ENCODE measurements around the gene KIF20B. TPM values are rescaled to one million over a fixed set of nuclear protein-coding genes. Genes with fewer than 3 reads are reported as not detected.

The KIF20B gene
- total RNA-seq, 1 experiment from 2014 or later, result 78.9 TPM

GRCh38 chr10:89805599-89806013 lies 104.2 kb downstream of the KIF20B start:
- Histone ChIP-seq H3K4me1 (ENCODE audit: insufficient read depth, low read length, poor library complexity, severe bottlenecking) (no peaks in the 10 kb centered on the region), H3K4me3 (ENCODE audit: low read depth, low read length, poor library complexity, severe bottlenecking) (no peak overlapping the region), H3K27ac (ENCODE audit: low read depth, low read length, poor library complexity, severe bottlenecking) (no peak overlapping the region), H3K36me3 (ENCODE audit: insufficient read depth, low read length, poor library complexity, severe bottlenecking) (no peaks in the 10 kb centered on the region), H3K27me3 (replicated peaks; ENCODE audit: insufficient read depth, low read depth, low read length, poor library complexity) (peaks cover 67% of the 10 kb centered on the region), H3K9me3 (ENCODE audit: low read depth, low read length, poor library complexity, severe bottlenecking) (no peaks in the 10 kb centered on the region)
- BruUV-seq (replicated peaks), result no TSS peak
- CTCF ChIA-PET, result no interaction called here
- no peak for DNase-seq (ENCODE audit: low spot score)
- TF ChIP-seq EZH2 (IDR thresholded peaks at IDR 0.05; ENCODE audit: borderline replicate concordance, low read depth, low read length, poor library complexity, severe bottlenecking), result no peak
- TF ChIP-seq, protein P1, sequence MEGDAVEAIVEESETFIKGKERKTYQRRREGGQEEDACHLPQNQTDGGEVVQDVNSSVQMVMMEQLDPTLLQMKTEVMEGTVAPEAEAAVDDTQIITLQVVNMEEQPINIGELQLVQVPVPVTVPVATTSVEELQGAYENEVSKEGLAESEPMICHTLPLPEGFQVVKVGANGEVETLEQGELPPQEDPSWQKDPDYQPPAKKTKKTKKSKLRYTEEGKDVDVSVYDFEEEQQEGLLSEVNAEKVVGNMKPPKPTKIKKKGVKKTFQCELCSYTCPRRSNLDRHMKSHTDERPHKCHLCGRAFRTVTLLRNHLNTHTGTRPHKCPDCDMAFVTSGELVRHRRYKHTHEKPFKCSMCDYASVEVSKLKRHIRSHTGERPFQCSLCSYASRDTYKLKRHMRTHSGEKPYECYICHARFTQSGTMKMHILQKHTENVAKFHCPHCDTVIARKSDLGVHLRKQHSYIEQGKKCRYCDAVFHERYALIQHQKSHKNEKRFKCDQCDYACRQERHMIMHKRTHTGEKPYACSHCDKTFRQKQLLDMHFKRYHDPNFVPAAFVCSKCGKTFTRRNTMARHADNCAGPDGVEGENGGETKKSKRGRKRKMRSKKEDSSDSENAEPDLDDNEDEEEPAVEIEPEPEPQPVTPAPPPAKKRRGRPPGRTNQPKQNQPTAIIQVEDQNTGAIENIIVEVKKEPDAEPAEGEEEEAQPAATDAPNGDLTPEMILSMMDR (conservative IDR thresholded peaks at IDR 0.05; ENCODE audit: low read depth, low read length), result no peak
- POLR2A ChIA-PET (ENCODE audit: low non-redundant PET), result no interaction called here
- intact Hi-C loops (cut with micrococcal nuclease; ENCODE audit: unreplicated experiment), result no loop called here

DNA sequence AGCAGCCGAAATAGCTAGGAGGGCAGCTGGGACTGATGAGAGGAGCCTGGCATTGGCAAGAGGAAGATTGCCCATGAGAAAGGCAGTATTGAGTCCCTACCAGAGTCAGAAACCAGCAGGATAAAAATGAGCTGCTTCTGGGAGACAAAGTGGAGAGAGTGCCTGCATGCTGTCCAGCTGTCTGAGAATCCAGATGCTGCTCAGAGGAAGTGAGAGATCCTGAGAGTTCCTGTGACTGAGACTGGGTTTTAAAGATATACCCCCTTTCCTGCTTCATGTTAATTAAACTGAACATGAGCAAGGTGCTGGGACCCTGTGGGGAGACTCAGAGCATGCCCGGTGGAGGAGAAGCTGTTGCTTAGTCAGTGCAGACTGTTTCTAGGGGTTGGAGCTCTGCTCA lies 107.5 kb downstream of the KIF20B start:
- H3K36me3 ChIP-seq (ENCODE audit: insufficient read depth, low read length, poor library complexity, severe bottlenecking), result no peaks in the 10 kb centered on the region
- DNase-seq (ENCODE audit: low spot score), result no peak
- POLR2A ChIA-PET (ENCODE audit: low non-redundant PET), result interaction anchor here (0.7 kb wide), 1 partner anchor 25 kb away, joined by 3 read pairs; no protein-coding TSS in a partner anchor
- no peak for TF ChIP-seq EZH2 (IDR thresholded peaks at IDR 0.05; ENCODE audit: borderline replicate concordance, low read depth, low read length, poor library complexity, severe bottlenecking)
- TF ChIP-seq, protein P1 (conservative IDR thresholded peaks at IDR 0.05; ENCODE audit: low read depth, low read length), result no peak
- H3K27ac ChIP-seq (ENCODE audit: low read depth, low read length, poor library complexity, severe bottlenecking), result no peak overlapping the region
- CTCF ChIA-PET, result no interaction called here
- no TSS peak for BruUV-seq (replicated peaks)
- H3K4me1 ChIP-seq (ENCODE audit: insufficient read depth, low read length, poor library complexity, severe bottlenecking), result no peaks in the 10 kb centered on the region
- peaks cover 63% of the 10 kb centered on the region for H3K27me3 ChIP-seq (replicated peaks; ENCODE audit: insufficient read depth, low read depth, low read length, poor library complexity)
- no peak overlapping the region for H3K4me3 ChIP-seq (ENCODE audit: low read depth, low read length, poor library complexity, severe bottlenecking)
- intact Hi-C loops (cut with micrococcal nuclease; ENCODE audit: unreplicated experiment), result no loop called here
- no peaks in the 10 kb centered on the region for H3K9me3 ChIP-seq (ENCODE audit: low read depth, low read length, poor library complexity, severe bottlenecking)

DNA sequence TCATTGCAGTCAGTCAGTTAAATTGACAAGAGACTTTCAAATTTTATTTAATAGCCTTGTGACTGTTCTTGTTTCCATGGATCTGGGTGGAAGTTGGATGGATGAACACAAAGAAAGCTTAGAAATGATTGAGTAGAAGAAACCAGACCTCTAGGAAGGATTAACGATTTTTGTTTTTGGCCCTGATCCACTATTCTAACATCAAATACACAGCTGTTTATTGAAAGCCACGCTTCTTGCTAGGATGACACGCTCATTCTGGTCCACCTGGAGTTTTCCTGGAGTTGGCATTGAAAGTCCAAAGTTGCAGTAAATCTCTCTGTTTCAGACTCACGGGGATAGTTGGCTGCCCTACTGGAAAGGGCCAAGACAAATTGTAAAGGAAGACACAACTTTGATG lies 108.4 kb downstream of the KIF20B start:
- intact Hi-C loops (cut with micrococcal nuclease; ENCODE audit: unreplicated experiment), result no loop called here
- ChIA-PET POLR2A (ENCODE audit: low non-redundant PET) (no interaction called here), CTCF (no interaction called here)
- H3K36me3 ChIP-seq (ENCODE audit: insufficient read depth, low read length, poor library complexity, severe bottlenecking), result no peaks in the 10 kb centered on the region
- H3K27ac ChIP-seq (ENCODE audit: low read depth, low read length, poor library complexity, severe bottlenecking), result no peak overlapping the region
- no peaks in the 10 kb centered on the region for H3K4me1 ChIP-seq (ENCODE audit: insufficient read depth, low read length, poor library complexity, severe bottlenecking)
- no peaks in the 10 kb centered on the region for H3K9me3 ChIP-seq (ENCODE audit: low read depth, low read length, poor library complexity, severe bottlenecking)
- BruUV-seq (replicated peaks), result no TSS peak
- H3K27me3 ChIP-seq (replicated peaks; ENCODE audit: insufficient read depth, low read depth, low read length, poor library complexity), result peaks cover 55% of the 10 kb centered on the region
- TF ChIP-seq, protein P1 (conservative IDR thresholded peaks at IDR 0.05; ENCODE audit: low read depth, low read length), result no peak
- TF ChIP-seq EZH2 (IDR thresholded peaks at IDR 0.05; ENCODE audit: borderline replicate concordance, low read depth, low read length, poor library complexity, severe bottlenecking), result no peak
- no peak overlapping the region for H3K4me3 ChIP-seq (ENCODE audit: low read depth, low read length, poor library complexity, severe bottlenecking)
- no peak for DNase-seq (ENCODE audit: low spot score)

Data from A673 (cell line).